Measurements from ENCODE around the gene NTRK2.

The NTRK2 gene

DNA sequence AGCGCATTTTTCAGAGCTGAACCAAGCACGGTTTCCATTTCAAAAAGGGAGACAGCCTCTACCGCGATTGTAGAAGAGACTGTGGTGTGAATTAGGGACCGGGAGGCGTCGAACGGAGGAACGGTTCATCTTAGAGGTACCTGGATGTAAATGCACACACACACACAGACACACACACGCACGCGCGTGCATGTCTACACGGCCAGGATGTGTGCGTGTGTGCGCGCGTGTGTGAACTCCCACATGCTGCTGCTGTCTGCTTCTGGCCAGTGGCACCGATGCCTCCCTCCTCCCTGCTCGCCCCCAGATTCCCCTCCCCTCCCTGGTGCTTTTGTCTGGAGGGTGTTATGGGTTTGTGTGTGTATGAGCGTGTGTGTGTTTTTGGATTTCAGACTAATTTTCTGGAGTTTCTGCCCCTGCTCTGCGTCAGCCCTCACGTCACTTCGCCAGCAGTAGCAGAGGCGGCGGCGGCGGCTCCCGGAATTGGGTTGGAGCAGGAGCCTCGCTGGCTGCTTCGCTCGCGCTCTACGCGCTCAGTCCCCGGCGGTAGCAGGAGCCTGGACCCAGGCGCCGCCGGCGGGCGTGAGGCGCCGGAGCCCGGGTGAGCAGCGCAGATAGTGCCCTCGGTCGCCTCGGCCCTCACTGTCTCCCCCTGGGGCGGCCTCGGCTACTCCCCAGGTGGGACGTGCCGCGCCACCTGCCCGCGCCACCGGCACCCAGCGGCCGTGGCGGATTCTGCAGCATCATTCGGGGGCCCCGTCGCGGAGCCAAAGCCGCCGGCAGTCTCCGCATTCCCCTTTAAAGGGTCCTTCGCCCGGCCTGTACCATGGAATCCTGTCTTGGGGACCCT lies at the start of gene NTRK2:
Gene NTRK2 (plus strand): TSS at position 442 of the 850 bp plus-strand sequence. CDS start 1,020 bp downstream, outside the sequence.
- H3K4me3 ChIP-seq (ENCODE audit: low read depth, low read length): peak within 1 kb of the TSS; percentile 39

DNA sequence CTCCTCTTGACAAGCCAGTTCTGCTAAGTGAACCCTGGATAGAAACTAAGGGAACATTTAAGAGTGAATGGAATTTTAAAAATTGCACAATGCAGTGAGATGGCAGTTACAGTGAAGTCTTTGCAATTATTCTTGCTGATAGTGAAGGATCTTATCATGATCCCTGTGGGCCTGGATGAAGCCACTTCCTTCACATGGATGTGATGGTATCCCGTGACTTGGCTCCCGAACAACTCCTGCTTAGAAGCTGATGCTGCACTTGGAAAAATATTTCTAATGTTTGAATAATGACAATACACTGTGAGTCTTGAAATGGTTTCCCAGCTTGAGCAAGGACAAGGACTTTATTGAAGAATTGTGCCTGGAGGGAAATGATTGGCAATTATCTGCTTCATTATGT lies 49.2 kb upstream of the NTRK2 start:
- no peak overlapping the region for H3K4me3 ChIP-seq (ENCODE audit: low read depth, low read length)

DNA sequence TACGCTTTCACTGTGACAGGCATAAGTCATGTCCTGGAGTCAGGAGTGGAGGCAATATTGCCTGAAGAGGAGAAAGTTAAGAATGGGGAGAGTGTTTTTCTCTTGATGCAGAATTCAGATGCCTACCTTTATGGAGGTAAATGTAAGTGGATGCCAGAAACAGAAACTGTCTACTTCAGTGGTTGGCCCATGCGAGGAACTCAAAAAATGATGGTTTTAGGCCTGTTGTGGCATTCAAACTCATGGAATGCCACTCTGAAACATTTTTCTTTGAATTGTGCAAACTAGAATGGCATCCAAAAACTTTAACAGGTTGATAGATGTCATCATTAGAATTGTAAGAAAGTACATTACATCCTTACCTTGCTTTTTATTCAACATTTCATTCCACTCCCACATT lies 47.7 kb upstream of the NTRK2 start:
- no peak overlapping the region for H3K4me3 ChIP-seq (ENCODE audit: low read depth, low read length)

DNA sequence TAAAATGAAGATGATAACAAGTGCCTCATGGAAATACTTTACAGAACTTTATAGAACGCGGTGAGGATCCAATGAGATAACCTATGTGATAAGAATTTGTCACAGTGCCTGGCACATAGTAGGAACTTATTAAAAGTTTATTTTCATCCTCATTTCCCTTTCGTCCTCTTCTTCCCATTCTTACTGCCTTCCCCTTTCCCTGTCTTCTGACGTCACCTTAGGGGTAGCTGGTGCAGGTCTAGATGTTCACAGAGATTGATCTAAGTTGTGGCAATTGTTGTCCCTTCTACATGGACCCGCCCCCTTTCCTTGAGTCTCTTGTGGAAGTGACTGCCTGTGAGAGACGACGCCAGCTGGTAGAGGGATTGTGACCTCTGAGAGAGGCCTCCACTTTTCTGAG lies 46.5 kb upstream of the NTRK2 start:
- H3K4me3 ChIP-seq (ENCODE audit: low read depth, low read length): no peak overlapping the region

DNA sequence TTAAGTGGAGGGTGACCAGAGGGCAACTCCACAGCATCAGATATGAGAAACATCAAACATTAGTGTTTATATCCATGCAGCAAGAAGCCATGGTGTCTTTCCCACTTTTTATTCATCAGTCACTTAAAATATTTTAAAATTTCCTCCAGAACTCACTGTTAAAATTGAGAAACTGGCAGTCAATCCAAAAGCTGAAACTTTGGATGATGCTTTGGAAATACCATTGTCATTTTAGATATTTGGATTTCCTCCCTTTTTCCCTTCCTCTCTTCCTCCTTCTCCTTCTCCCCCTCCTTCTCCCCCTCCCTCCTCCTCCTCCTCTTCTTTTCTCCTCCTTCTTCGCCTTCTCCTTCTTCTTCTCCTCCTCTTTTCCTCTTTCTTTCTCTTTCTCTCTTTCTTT lies 33.1 kb upstream of the NTRK2 start:
- no peak overlapping the region for H3K4me3 ChIP-seq (ENCODE audit: low read depth, low read length)

DNA sequence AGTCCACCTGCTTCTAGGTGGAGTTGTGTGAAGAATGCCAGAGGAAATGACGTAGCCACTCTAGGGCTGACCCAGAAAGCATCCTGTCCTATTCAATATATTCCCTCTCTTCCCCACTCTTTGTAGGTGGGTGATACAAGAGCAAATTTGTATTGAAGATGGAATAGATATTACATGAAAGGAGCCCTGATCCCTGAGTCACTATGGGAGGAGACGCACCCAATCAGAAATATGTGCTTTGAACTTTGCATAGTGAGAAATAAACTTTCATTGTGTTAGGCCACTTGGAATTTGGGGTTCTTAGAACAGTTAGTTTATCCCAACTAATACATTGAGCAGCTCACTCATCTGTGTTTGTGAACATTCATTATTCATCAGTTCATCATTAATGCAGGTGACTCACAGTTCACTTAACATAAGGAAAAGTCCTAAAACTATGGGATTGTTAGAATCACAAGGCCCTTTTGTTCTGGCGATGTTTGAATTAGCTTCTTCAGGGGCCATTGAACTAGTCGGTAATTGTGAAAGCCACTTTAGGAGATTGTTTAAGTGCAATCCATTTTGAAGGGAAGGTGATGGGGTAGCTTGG lies 26.9 kb upstream of the NTRK2 start:
- no peak overlapping the region for H3K4me3 ChIP-seq (ENCODE audit: low read depth, low read length)

DNA sequence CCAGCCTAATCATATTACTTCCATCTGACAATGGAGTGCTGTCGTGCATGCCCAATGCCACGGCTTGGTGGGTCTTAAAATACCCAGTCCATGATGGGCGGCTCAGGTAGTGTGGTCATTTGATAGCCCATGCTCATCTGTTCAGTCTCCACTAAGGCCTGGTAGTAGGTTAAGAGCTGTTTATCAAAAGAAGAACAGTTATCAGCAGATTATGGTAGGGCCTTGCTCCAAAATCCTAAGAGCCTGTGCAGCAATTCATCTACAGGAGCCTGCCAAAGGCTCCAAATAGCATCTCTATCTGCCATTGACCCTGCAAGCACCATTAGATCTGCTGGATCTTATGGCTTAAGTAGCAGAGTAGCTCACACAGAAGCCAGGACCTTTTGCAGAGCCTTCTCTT lies 21.8 kb upstream of the NTRK2 start:
- no peak overlapping the region for H3K4me3 ChIP-seq (ENCODE audit: low read depth, low read length)

DNA sequence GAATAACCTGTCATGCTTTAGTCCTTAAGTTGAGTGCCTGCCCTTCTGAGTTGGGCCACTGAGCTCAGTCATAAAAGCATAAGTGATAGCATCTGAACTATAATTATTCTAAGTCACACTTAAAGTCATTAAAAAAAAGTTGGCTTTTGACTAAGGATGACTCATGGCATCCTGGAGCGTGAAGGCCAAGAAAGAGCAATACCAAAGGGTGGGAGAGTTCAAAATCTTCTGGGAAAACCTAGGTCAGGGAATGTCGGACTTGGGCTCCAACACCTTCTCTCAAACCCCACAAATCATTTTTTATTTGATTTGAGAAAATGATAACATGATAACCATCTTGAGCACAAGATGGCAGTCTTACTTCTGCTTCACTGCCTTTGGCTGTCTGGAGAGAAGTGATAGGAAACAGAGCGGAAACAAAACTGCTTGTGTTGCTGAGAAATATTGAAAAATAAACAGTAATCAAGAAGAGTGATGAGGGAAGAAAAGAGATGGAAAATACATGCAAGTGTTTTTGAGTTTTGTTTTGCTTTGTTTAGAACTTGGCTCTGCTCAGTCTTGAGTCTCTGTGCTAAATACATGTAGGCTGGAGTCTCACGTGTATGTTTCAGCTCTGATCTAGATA lies 16.9 kb upstream of the NTRK2 start:
- no peak overlapping the region for H3K4me3 ChIP-seq (ENCODE audit: low read depth, low read length)

DNA sequence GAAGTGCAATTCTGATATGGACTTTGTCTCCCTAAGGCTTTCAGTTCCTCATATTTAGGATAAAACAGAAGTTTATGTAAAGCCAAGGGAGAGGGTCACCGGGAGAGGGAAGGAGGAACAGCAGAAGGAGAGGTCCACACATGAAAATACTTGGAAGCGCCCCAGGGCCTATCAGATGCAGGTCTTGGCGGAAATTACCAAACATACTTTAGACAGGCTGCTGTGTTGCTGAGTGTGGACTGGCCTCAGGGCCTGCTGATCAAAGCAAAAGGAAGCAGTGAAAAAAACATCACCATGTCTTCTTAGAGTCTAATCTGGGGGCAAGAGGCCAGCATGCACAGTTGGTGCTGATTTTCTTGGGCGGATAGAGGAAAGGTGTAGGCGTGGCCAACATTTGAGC lies 14.1 kb upstream of the NTRK2 start:
- no peak overlapping the region for H3K4me3 ChIP-seq (ENCODE audit: low read depth, low read length)

DNA sequence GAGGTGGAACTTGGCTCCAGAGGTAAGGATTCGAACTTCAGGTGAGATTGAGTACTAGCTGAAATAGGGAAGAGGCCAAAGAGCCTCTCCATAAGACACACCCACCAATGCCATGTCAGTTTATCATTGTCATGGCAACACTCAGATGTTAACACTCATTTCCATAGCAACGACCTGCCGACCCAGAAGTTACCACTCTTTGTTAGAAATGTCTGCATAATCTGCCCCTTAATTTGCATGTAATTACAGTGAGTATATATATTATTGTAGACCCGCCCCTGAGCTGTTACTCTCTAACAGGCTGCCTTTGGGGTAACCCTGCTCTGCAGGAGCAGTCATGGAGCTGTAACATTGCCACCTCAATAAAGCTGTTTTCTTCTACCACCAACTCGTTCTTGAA lies 10.2 kb upstream of the NTRK2 start:
- H3K4me3 ChIP-seq (ENCODE audit: low read depth, low read length): no peak overlapping the region

DNA sequence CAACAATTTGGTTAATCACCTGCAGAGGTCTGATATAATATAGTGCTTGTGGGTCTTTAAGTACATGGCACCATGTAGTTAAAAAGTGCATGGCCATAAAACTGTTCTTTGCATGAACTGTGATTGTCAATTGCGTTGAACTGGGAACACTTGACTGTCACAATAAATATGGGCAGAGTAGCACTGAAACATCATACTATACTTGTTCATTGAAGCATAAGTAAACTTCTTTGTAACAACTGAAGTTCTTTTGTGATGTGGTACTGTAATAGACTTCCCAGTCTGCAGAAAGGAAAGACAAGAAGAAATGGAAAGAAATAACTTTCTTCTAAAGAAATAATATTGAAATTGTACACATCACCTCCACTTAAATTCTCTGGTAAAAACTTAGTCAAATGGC lies 9.8 kb upstream of the NTRK2 start:
- no peak overlapping the region for H3K4me3 ChIP-seq (ENCODE audit: low read depth, low read length)

DNA sequence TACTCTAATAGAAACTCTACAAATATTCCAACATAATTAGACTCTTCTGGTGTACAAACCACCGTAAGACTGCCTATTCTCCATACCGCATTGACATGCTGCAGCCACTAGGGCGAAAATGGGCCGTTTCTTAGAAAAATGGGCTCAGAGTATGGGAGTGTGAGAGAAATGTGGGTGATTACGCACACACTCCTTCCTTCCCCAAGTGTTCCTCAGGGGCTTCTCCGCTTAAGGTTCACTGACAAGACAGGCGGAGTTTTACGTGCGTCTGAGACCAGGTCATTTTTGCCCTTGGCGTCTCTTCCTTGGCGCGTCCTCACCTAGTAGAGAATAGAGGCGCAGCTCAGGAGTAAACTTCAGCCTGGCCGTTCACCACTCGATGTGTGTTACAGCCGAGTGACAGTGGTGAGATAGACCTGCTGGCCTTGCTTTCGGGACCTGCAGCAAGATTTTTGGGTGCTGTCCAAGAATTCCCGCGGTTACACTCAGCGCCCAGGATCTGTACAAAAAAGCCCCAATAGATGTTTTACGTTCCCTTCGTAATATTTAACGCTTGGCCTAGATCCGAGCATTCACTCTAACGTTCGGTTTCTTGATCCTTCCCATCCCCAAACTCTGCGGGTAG lies 1.8 kb upstream of the NTRK2 start:
- peak overlapping the region; percentile 8 for H3K4me3 ChIP-seq (ENCODE audit: low read depth, low read length)

DNA sequence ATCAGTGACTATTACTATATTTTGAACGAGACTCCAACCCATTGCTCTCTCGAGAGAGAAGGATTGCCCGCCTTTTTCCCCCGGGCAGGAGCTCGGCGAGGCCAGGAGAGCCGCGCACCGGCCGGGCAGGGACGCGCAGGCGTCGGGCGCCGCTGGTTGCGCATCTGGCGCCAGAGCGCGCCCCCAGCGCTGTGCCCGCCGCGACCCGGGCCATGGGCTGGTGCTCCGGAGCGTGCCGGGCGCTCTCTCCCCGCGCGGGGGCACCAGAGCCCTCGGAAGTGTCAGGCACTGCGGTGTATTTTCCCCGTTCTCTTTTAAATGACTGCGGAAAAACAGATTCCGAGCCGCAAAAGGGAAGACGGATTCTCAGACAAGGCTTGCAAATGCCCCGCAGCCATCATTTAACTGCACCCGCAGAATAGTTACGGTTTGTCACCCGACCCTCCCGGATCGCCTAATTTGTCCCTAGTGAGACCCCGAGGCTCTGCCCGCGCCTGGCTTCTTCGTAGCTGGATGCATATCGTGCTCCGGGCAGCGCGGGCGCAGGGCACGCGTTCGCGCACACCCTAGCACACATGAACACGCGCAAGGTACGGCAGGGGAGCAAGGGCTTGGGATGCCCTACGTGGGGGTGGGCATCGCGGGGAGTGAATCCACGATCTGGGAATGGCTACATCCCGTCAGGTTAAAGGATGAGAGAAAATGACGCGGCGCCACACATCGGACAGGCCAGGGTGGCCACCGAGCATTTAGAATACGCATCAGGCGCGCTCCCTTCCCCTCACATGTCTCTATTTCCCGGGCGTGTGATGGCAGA lies 1.1 kb upstream of the NTRK2 start:
- H3K4me3 ChIP-seq (ENCODE audit: low read depth, low read length): peak overlapping the region; percentile 39

DNA sequence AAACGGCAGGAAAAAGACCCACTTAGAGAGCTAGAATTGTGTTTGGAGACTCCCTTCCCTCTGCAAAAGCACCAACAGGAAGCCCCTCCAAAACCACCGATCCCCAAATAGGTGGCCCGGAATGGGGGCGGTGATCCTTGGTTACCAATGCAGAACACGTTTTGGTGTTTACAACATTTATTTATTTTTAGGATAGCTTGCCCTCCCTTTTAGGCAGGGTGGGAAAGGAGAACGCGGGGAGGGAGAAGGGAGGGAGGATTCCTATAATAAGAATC lies 579 bp upstream of the NTRK2 start:
- peak overlapping the region; percentile 39 for H3K4me3 ChIP-seq (ENCODE audit: low read depth, low read length)

DNA sequence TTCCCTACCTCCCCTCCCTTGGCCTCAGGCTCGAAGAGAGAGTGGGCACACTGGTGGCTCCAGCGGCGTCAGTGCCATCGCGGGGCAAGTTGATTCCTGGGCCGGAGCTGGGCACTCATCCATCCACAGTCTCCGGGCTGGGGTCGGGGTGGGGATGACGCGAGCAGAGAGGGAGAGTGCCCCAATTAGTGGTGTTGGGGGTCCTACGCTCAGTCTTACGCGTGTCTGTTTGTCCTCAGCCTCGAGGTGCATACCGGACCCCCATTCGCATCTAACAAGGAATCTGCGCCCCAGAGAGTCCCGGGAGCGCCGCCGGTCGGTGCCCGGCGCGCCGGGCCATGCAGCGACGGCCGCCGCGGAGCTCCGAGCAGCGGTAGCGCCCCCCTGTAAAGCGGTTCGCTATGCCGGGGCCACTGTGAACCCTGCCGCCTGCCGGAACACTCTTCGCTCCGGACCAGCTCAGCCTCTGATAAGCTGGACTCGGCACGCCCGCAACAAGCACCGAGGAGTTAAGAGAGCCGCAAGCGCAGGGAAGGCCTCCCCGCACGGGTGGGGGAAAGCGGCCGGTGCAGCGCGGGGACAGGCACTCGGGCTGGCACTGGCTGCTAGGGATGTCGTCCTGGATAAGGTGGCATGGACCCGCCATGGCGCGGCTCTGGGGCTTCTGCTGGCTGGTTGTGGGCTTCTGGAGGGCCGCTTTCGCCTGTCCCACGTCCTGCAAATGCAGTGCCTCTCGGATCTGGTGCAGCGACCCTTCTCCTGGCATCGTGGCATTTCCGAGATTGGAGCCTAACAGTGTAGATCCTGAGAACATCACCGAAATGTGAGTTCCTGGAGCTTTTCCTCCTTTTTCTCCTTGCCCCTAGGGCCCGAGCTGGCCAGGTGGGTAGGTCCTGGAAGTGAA lies 861 bp downstream of the NTRK2 start:
- H3K4me3 ChIP-seq (ENCODE audit: low read depth, low read length): peak overlapping the region; percentile 22

DNA sequence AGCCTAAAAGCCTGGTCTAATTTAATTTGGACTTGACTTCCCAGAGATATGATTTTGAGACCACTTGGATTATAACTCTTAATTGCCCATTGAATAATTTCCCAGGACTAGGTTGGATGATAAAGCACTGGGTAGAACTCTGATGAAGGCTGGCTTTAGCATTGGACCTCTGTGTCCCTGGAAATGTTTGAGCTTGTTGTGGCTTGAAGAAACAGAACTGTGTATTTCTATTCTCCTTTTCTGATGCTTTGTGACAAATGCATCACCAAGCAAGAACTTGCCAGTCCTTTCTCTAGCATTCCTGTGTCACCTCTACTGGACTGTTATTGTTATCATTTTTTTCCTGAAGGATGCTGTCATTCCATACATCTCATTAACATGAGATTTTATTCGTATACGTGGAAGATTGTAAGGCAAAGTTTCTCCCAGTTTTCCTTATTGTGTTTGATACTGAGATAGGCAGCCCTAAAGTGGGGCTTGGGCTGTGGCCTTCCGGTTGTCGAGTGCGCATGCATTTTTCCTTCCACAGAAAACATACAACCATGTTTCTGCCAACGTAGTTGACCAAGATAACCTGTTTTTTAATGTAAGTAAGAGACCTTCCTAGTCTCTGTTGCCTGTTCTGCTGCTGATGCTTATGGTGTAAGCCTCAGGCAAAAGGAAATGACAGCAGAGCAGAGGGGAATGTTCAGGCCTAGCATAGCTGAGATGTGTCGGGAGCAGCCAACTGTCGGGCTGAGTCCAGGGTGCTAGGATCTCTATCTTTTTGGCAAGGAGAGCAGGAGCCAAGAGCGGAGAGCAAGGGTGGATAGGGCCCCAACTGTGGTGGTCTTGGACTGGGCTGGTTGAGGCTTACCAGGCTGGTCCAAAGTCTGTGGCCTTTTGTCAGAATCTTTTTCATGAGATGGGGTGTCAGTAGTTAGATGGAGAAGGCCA lies 2.3 kb downstream of the NTRK2 start:
- H3K4me3 ChIP-seq (ENCODE audit: low read depth, low read length): no peak overlapping the region

DNA sequence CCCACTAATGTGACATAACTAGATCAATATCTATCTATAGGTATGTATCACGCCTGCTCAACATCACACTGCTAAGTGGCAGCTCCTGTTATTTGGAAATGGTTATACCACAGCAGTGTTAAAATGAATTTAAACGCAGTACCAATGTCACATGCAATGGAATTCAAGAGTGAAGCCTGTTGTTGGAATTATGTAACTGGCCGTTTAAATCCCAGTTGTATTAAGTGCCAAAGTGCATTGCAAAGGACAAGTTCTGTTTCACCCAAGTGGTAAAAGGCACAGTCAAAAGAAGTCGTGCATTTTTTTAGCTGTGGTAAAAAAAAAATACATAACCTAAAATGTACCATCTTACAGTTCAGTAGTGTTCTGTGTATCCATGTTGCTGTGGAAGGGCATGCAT lies 4.3 kb downstream of the NTRK2 start:
- H3K4me3 ChIP-seq (ENCODE audit: low read depth, low read length): no peak overlapping the region

DNA sequence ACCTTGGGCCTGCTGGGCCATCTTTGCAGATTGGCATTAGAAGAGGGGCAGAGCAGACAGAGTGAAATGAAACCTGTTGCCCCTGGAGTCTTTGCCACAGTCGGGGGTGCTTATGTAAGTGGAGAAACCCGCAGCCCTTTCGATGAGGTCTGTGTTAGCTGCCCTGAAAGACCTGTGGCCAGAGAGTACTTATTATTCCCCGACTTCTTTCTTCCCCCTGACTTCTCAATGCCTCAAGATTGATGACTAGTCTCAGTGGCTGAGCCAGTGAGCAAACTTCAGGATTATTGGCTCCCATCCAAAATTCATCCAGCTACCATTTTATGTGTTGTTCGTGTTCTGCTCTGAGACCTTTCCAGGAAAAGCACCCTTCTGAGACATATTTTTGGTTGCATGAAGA lies 7.6 kb downstream of the NTRK2 start:
- no peak overlapping the region for H3K4me3 ChIP-seq (ENCODE audit: low read depth, low read length)

DNA sequence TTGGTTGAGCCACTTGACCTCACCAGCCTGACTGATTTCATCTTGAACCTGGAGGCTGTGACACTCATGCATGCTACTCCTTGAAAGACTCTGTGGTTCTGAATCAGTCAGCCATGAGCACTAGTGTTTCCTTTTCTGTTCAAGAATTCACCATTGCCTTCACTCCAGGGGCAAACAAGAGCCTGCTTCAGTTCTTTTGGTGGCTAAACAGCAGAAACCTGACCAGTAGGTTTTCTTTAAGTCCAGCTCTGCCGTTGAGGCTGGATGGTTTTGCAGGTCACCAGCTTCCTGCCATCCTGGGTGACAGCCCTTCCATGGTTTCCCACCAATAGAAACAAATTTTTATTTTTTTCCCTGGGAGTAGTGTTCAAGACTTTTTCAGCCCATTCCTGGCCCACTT lies 10.0 kb downstream of the NTRK2 start:
- H3K4me3 ChIP-seq (ENCODE audit: low read depth, low read length): no peak overlapping the region

All from iPS-11a (cell line).